Inflammatory macrophage (primary cell): Measurements from ENCODE around the gene METTL8.
A peak's percentile ranks its signal among the peaks of the same experiment; 100 is the strongest.
"Not testable (repeated sequence)": the region's sequence is repeated elsewhere in the genome, so short reads cannot be mapped to it uniquely, and the experiment has no call there.

ENCODE experiments used
- DNase-seq, 2 donors: peaks; one replicate each; pipeline ENCODE4 v3.0.0-alpha.2; 2020 to 2022

Gene METTL8

GRCh38 chr2:171430516-171431410 lies 3.0 kb downstream of the METTL8 start:
- DNase-seq, result no peak

GRCh38 chr2:171422710-171423495 lies 10.9 kb downstream of the METTL8 start:
- not testable (repeated sequence) for DNase-seq

DNA sequence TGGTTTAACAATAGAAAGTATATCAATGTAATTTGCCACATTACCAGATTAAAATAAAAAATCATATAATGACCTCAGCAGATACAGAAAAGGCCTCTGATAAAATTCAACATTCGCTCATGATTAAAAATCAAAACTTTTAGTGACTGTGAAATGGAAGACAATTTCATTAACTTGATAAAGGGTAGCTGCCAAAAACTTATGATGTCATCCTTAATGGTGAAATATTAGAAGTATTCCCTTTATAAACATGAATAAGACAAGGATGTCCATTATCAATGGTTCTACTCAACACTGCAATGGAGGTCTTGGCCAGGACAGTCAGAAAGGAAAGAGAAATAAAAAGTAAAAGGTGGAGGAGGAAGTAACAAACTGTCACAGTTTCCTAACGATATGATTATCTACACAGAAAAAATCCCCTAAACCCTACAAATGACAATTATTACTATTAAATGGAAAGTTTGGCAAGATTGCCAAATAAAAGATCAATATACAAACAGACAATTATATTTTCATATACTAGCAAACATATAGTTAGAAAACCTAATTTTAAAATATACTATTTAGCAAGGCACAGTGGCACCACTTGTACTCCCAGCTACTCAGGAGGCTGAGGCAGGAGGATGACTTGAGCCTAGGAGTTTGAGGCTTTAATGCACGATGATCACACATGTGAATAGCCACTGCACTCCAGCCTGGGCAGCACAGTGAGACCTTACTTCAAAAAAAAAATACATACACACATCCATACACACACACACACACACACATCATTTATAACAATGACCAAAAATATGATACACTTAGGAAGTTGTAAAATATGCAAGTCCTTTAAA lies 12.8 kb downstream of the METTL8 start:
- no peak for DNase-seq

- no peak for DNase-seq
Observed at GRCh38 chr2:171419333-171419732, 14.5 kb downstream of the METTL8 start.

DNA sequence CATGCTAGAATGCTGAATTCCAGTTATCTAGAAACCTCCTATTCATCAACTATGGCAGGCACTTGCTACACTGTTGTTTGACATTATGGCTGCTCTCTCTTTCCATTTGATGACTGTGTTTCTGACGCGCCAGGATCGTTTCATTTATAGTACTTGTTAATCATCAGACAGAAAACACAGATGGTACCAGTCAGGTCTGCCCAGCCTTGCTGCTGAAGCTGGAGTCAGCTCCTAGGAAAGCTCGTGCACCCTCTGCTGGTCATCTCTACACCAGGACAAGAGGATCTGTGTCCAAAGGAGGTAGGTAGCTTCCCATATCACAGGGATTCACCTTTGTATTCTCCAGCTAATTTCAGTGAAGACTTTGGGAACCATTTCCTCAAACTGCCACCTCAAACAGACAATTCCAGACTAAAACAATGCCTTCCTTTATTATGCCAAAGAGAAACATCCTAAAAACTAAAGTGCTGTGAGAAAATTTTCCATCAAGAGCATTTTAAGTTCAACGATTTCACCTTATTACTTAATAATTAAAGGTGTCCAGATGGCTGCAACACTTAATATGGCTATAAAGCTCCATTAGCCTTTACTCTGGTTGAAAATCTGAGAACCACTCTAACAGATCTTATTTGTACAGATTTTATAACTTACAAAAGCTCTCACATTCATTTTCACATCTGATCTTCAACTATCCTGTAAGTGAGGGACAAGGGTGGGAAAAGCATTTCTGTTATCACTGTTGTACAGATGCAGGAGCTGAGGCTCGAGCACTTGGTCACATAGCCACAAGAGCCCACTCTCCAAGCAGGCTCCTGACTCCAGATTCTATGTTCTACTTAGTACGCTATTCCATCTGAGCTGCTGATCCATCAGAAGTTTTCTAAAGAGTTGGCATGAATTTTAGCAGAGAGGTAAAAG lies 17.5 kb downstream of the METTL8 start:
- DNase-seq, result peak; percentile 67 to 81

GRCh38 chr2:171414645-171415044 lies 19.1 kb downstream of the METTL8 start:
- not testable (repeated sequence) for DNase-seq

GRCh38 chr2:171412571-171413175 lies 21.1 kb downstream of the METTL8 start:
- DNase-seq, result no peak

- DNase-seq, result no peak
Observed at GRCh38 chr2:171411791-171412483, 21.9 kb downstream of the METTL8 start.

- no peak for DNase-seq
Observed at GRCh38 chr2:171411214-171411613, 22.6 kb downstream of the METTL8 start.

GRCh38 chr2:171410624-171411023 lies 23.2 kb downstream of the METTL8 start:
- DNase-seq, result no peak

DNA sequence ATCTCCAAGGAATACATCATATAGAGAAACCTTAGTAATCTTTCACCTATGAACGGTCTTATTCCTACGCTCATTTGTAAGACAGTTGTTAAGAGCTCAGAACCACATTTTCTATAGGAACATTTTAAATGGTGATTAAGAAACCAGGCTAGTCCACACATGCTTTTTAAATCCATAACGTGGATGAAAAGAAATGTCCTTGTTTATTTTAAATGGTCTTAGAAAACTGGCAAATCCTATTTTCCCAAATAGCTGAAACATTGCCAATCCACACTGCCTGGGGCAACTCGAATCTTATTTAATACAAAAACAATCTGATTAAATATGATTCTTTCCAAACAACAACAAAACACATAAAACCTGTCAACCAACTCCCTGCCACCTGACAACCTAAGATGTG lies 23.7 kb downstream of the METTL8 start:
- DNase-seq, result no peak

- DNase-seq, result no peak
Observed at GRCh38 chr2:171409436-171409971, 24.3 kb downstream of the METTL8 start.

DNA sequence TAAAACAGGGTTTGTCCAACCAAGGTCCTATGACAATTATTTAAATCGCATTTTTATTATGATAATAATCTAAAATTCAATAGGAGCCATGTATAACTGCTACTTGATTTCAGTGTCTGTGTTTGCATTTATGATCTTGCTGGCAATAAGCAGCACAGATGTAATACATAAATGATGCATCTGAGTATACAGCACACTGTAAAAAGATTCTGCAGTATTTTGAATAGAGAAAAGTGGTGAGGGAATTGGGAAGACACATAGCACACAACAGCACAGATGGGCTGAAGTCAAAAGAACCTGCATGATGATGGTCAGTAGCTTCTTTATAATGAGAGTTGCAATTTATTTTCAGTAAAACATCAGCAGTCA lies 26.1 kb downstream of the METTL8 start:
- no peak for DNase-seq

DNA sequence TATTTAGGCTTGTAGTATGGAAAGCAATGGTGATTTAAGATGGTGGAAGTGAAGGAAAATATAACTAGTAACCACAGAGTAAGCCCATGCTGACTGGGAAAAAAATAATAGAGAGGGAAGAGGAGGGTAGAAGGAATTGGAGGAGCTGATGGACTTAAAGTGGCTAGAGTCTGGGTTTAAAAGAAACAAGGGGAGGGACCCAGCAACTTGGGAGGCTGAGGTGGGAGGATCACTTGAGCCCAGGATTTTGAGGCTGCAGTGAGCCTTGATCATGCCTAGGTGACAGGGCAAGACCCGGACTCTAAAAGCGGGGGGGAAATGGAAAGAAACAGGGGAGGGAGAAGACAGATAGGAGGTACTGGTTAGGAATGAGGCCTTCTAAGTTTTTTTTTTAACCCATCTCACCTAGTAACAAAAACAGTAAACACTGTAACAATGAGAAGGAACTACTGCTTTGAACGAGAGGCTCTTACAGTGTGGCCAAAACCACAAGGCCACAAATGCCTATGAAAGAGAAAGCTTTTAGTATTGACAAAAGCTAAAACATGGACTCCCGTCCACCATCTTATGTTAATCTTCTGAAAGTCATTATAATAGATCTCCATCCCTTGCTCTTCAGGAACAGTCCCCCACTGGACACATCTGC lies 26.6 kb downstream of the METTL8 start:
- no peak for DNase-seq

DNA sequence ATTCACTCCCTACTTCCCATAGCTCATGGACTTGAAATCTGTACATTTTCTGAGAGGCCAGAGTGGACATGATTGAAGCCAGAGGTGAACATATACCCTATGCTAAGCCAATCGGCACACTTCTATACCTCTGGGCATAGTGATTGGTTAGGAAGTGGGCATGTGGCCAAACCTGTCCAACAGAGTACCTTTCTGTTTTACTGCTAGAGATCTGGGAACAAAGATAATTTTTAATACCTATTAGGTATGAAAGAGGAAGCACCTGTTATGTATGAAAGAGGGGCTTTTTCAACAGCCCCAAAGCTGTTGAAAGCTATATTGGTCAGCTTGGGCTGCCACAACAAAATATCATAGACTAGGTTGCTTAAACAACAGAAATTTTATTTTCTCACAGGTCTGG lies 27.7 kb downstream of the METTL8 start:
- DNase-seq, result no peak

DNA sequence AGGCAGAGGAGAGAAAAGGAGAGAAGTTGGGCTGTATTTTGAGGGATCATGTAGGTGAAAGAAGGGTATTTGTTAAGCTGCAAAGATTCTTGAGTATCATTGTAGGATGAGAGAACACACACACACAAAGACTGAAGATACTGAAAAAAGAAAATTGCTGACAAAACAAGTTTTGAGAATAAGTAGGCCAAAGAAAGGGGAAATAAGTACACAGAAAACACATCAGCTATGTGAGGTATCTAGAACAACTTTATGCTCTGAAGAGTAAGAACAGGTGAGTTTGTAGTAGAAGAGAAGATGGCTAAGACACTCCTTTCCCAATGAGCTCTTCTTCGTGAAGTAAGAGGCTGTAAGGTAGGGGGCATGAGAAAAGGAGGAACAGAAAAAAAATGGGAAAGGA lies 28.2 kb downstream of the METTL8 start:
- DNase-seq, result no peak

- no peak for DNase-seq
Observed at GRCh38 chr2:171404719-171405118, 29.1 kb downstream of the METTL8 start.

- no peak for DNase-seq
Observed at GRCh38 chr2:171404261-171404660, 29.5 kb downstream of the METTL8 start.

- no peak for DNase-seq
Observed at GRCh38 chr2:171402906-171403580, 30.7 kb downstream of the METTL8 start.
